Stimulated activated CD8-positive, alpha-beta memory T cell treated with anti-CD3 and anti-CD28 coated beads, Interleukin-15, amount 100 ng/mL, for 24 hours (primary cell): ENCODE data around the gene KDM4C.
A peak's percentile ranks its signal among the peaks of the same experiment; 100 is the strongest.
"Not testable (repeated sequence)": the region's sequence is repeated elsewhere in the genome, so short reads cannot be mapped to it uniquely, and the experiment has no call there.

Source experiments
- DNase-seq: peaks from one replicate; pipeline ENCODE4 v3.0.0-alpha.2; 2020; ENCODE audit warnings: low read depth

Gene KDM4C

GRCh38 chr9:6757456-6758247, at the start of gene KDM4C:
Gene KDM4C, plus strand, starts transcription at chr9:6757973. Its CDS starts 35,016 bp downstream, at chr9:6792989.
- DNase-seq: peak; percentile 90

GRCh38 chr9:6708732-6709131, 49.0 kb upstream of the KDM4C start:
- DNase-seq: no peak

- no peak for DNase-seq
Measured at GRCh38 chr9:6711403-6711802, 46.4 kb upstream of the KDM4C start.

GRCh38 chr9:6712041-6712440, 45.7 kb upstream of the KDM4C start:
- DNase-seq: no peak

GRCh38 chr9:6714176-6714575, 43.6 kb upstream of the KDM4C start:
- DNase-seq: no peak

GRCh38 chr9:6715153-6715754, 42.5 kb upstream of the KDM4C start:
- not testable (repeated sequence) for DNase-seq

GRCh38 chr9:6715755-6716643, 41.8 kb upstream of the KDM4C start:
- DNase-seq: peak; percentile 35

GRCh38 chr9:6716766-6717165, 41.0 kb upstream of the KDM4C start:
- no peak for DNase-seq

- DNase-seq: no peak
Measured at GRCh38 chr9:6723881-6724420, 33.8 kb upstream of the KDM4C start.

GRCh38 chr9:6733257-6733656, 24.5 kb upstream of the KDM4C start:
- no peak for DNase-seq

GRCh38 chr9:6733831-6734230, 23.9 kb upstream of the KDM4C start:
- DNase-seq: no peak

GRCh38 chr9:6735422-6735821, 22.4 kb upstream of the KDM4C start:
- no peak for DNase-seq

GRCh38 chr9:6739218-6739617, 18.6 kb upstream of the KDM4C start:
- no peak for DNase-seq

GRCh38 chr9:6748861-6749260, 8.9 kb upstream of the KDM4C start:
- not testable (repeated sequence) for DNase-seq

- DNase-seq: not testable (repeated sequence)
Measured at GRCh38 chr9:6754861-6755260, 2.9 kb upstream of the KDM4C start.

- no peak for DNase-seq
Measured at GRCh38 chr9:6757132-6757455, 679 bp upstream of the KDM4C start.

- peak; percentile 13 for DNase-seq
Measured at GRCh38 chr9:6758248-6758497, 400 bp downstream of the KDM4C start.

- peak; percentile 13 for DNase-seq
Measured at GRCh38 chr9:6758498-6759184, 868 bp downstream of the KDM4C start.

- no peak for DNase-seq
Measured at GRCh38 chr9:6759185-6759977, 1.6 kb downstream of the KDM4C start.

GRCh38 chr9:6761306-6761705, 3.5 kb downstream of the KDM4C start:
- DNase-seq: no peak

- no peak for DNase-seq
Measured at GRCh38 chr9:6763244-6763643, 5.5 kb downstream of the KDM4C start.
